Measurements from ENCODE around the gene FCER1A. TPM values are rescaled to one million over a fixed set of nuclear protein-coding genes. Genes with fewer than 3 reads are reported as not detected.

The FCER1A gene
- total and polyA plus RNA-seq, 9 of the 15 experiments (the other 6 are each of a cell fraction or from before 2014, with no cell fraction given), result 0.04 TPM; not detected in 8

GRCh38 chr1:159318784-159319551 is 16.8 kb downstream of the FCER1A start:
- Histone ChIP-seq H4K20me1 (replicated peaks; ENCODE audit: control insufficient read depth, insufficient read depth, low read length) (no peaks in the 10 kb centered on the region), H3K36me3 (ENCODE audit: control insufficient read depth, insufficient read depth, low read length) (no peaks in the 10 kb centered on the region), H3K9me1 (ENCODE audit: control insufficient read depth, insufficient read depth, low read length) (no peaks in the 10 kb centered on the region), H3K9me3 (replicated peaks; ENCODE audit: control insufficient read depth, insufficient read depth, low read depth, low read length) (no peaks in the 10 kb centered on the region), H3K9ac (ENCODE audit: insufficient read depth in 1 of 2, low read depth in 2 of 2, low read length in 2 of 2) (no peak overlapping the region), H3K4me3 (no peak overlapping the region), H3K4me1 (replicated peaks in 1 of 2; ENCODE audit: control insufficient read depth in 2 of 2, insufficient read depth in 2 of 2, low read length in 2 of 2) (no peaks in the 10 kb centered on the region), H3K27me3 (ENCODE audit: control insufficient read depth in 2 of 2, insufficient read depth in 2 of 2, low read length in 2 of 2) (no peaks in the 10 kb centered on the region), H2AFZ (ENCODE audit: low read depth, low read length) (no peak overlapping the region), H3K4me2 (ENCODE audit: insufficient read depth, low read length) (no peak overlapping the region), H3K27ac (ENCODE audit: extremely low read depth, low read depth, low read length) (no peak overlapping the region), H3K79me2 (ENCODE audit: control insufficient read depth, insufficient read depth, low read length) (no peaks in the 10 kb centered on the region)
- ATAC-seq, result no peak
- ChIA-PET POLR2A (interaction anchor here (0.6 kb wide), 1 partner anchor 14 kb away, joined by 3 read pairs; no protein-coding TSS in a partner anchor), CTCF (ENCODE audit: low intra/inter-chr PET ratio) (no interaction called here)
- intact Hi-C loops (cut with micrococcal nuclease) (no loop called here), in situ Hi-C loops (cut with MboI) (no loop called here)
- no peak for TF ChIP-seq POLR2G (IDR thresholded peaks at IDR 0.05; ENCODE audit: low read depth, low read length)
- FAIRE-seq, result no peak
- no peak for DNase-seq (ENCODE audit: extremely low read depth in 1 of 4, low spot score in 3 of 4)
- WGBS (ENCODE audit: insufficient coverage, low coverage, missing lambda C conversion rate), result 2% methylated on average over 8 of the region's 8 CpGs
- BruUV-seq (replicated peaks), result no TSS peak

- POLR2A ChIA-PET, result no interaction called here
These were observed 32.7 kb downstream of the FCER1A start for GRCh38 chr1:159334797-159335196.

More at GRCh38 chr1:159334797-159335196, 32.7 kb downstream of the FCER1A start:
- Histone ChIP-seq H3K4me3 (no peak overlapping the region), H3K9ac (ENCODE audit: insufficient read depth in 1 of 2, low read depth in 2 of 2, low read length in 2 of 2) (no peak overlapping the region), H3K9me1 (ENCODE audit: control insufficient read depth, insufficient read depth, low read length) (no peaks in the 10 kb centered on the region), H3K4me1 (replicated peaks in 1 of 2; ENCODE audit: control insufficient read depth in 2 of 2, insufficient read depth in 2 of 2, low read length in 2 of 2) (no peaks in the 10 kb centered on the region), H4K20me1 (replicated peaks; ENCODE audit: control insufficient read depth, insufficient read depth, low read length) (no peaks in the 10 kb centered on the region), H3K27ac (ENCODE audit: extremely low read depth, low read depth, low read length) (no peak overlapping the region), H2AFZ (ENCODE audit: low read depth, low read length) (no peak overlapping the region), H3K36me3 (ENCODE audit: control insufficient read depth, insufficient read depth, low read length) (no peaks in the 10 kb centered on the region), H3K9me3 (replicated peaks; ENCODE audit: control insufficient read depth, insufficient read depth, low read depth, low read length) (no peaks in the 10 kb centered on the region), H3K27me3 (ENCODE audit: control insufficient read depth in 2 of 2, insufficient read depth in 2 of 2, low read length in 2 of 2) (no peaks in the 10 kb centered on the region), H3K79me2 (ENCODE audit: control insufficient read depth, insufficient read depth, low read length) (no peaks in the 10 kb centered on the region), H3K4me2 (ENCODE audit: insufficient read depth, low read length) (no peak overlapping the region)
- WGBS (ENCODE audit: insufficient coverage, low coverage, missing lambda C conversion rate), result 0% methylated on average over 2 of the region's 2 CpGs
- in situ Hi-C loops (cut with MboI) (no loop called here), intact Hi-C loops (cut with micrococcal nuclease) (no loop called here)
- ATAC-seq (no peak), DNase-seq (ENCODE audit: extremely low read depth in 1 of 4, low spot score in 3 of 4) (no peak), FAIRE-seq (no peak)
- no peak for TF ChIP-seq TBL1XR1 (IDR thresholded peaks at IDR 0.05; ENCODE audit: low read length in 2 of 2)
- TF ChIP-seq TEAD2 (tag; IDR thresholded peaks at IDR 0.05), result no peak
- CTCF ChIA-PET (ENCODE audit: low intra/inter-chr PET ratio), result no interaction called here
- BruUV-seq (replicated peaks), result no TSS peak
